Mammary epithelial cell (primary cell): ENCODE measurements around the gene BRD3.

ENCODE experiments used
- CTCF ChIP-seq, 2 donors: IDR thresholded peaks in 1 of 2; conservative IDR thresholded peaks in 1 of 2; 2 replicates each; pipeline ENCODE4 v1.5.1; 2011 to 2012; ENCODE audit warnings: inconsistent platforms in 2 of 2, low read length in 2 of 2, mild to moderate bottlenecking in 2 of 2, control low read depth in 1 of 2, low read depth in 1 of 2; ENCODE audit not compliant: insufficient read depth in 1 of 2; ENCODE audit errors: extremely low read depth in 1 of 2
- EZH2 ChIP-seq: IDR thresholded peaks from 2 replicates; pipeline ENCODE4 v1.6.1; 2012; ENCODE audit warnings: low read length, inconsistent platforms, borderline replicate concordance

GRCh38 chr9:134030821-134031470 lies 36.9 kb downstream of the BRD3 start:
- no peak for TF ChIP-seq CTCF (conservative IDR thresholded peaks at IDR 0.05 in 1 of 2, IDR thresholded peaks at IDR 0.05 in 1 of 2; ENCODE audit: extremely low read depth in 1 of 2, insufficient read depth in 1 of 2, low read depth in 1 of 2, low read length in 2 of 2)
- TF ChIP-seq EZH2 = no peak
